Endothelial cell of umbilical vein (primary cell): ENCODE data around the gene SMURF2. TPM values are rescaled to one million over a fixed set of nuclear protein-coding genes. Genes with fewer than 3 reads are reported as not detected.

ENCODE experiments used
- BruUV-seq: library from RNA; stranded (reverse); fragments of 400-500 nt; replicated peaks from 2 replicates; lab custom pipeline; 2021; lab: Mats Ljungman, UMichigan
- CTCF ChIA-PET: fragments of 300-600, 350-600 bp; sonication (Branson Sonifier 250); formaldehyde crosslinking; loops from one replicate; lab custom pipeline; 2021; ENCODE audit warnings: antibody characterized with exemption, inconsistent platforms; lab: Charles Lee
- POLR2A ChIA-PET: fragments of 300-600, 350-600 bp; sonication (Branson Sonifier 250); formaldehyde crosslinking; loops from one replicate; lab custom pipeline; 2021; ENCODE audit warnings: antibody characterized with exemption, inconsistent platforms; lab: Charles Lee
- DNase-seq: peaks from one replicate; pipeline ENCODE4 v3.0.0-alpha.2; 2011; ENCODE audit warnings: low read depth, low spot score
- FAIRE-seq: peaks from 2 replicates; lab custom pipeline; 2011; peaks lifted over from hg19 to GRCh38; lab: Jason Lieb, UNC
- H2AFZ ChIP-seq: 2 replicates; pipeline ENCODE4 v1.6.0; 2012; ENCODE audit warnings: low read depth, low read length, control low read depth, inconsistent platforms
- H3K27ac ChIP-seq: 2 replicates; pipeline ENCODE4 v1.5.1; 2011; ENCODE audit warnings: low read depth, mild to moderate bottlenecking, control low read depth, low read length, moderate library complexity; ENCODE audit not compliant: insufficient read depth
- H3K27me3 ChIP-seq, 2 experiments: 2 replicates each; pipeline versions ENCODE4 v1.6.0 to v1.6.1; 2011; ENCODE audit warnings: low read length in 2 of 2, mixed read lengths in 1 of 2; ENCODE audit not compliant: control insufficient read depth in 2 of 2, insufficient read depth in 2 of 2
- H3K36me3 ChIP-seq, 2 experiments: 2 replicates in 1 of 2; 3 replicates in 1 of 2; pipeline ENCODE4 v1.5.1; 2011; ENCODE audit warnings: low read length in 2 of 2, mild to moderate bottlenecking in 1 of 2, moderate library complexity in 1 of 2; ENCODE audit not compliant: control insufficient read depth in 2 of 2, insufficient read depth in 2 of 2; ENCODE audit errors: extremely low read depth in 1 of 2
- H3K4me1 ChIP-seq: 3 replicates; pipeline ENCODE4 v1.5.1; 2011; ENCODE audit warnings: mild to moderate bottlenecking, low read length; ENCODE audit not compliant: control insufficient read depth, insufficient read depth; ENCODE audit errors: extremely low read depth
- H3K4me2 ChIP-seq: 2 replicates; pipeline ENCODE4 v1.6.1; 2011; ENCODE audit warnings: low read length, control low read depth, mixed read lengths; ENCODE audit not compliant: insufficient read depth
- H3K4me3 ChIP-seq, 3 experiments: fragments of 200-600 bp in 1 of 3; sonication (generic), shearing (Covaris generic) in 1 of 3; replicated peaks in 1 of 3; 2 replicates each; pipeline ENCODE4 v1.5.1; 2011 to 2016; ENCODE audit warnings: control low read depth in 3 of 3, low read length in 3 of 3, mild to moderate bottlenecking in 2 of 3, inconsistent platforms in 1 of 3, low read depth in 1 of 3, moderate library complexity in 1 of 3; ENCODE audit not compliant: insufficient read depth in 1 of 3
- H3K79me2 ChIP-seq: 2 replicates; pipeline ENCODE4 v1.6.0; 2012; ENCODE audit warnings: low read length, inconsistent platforms; ENCODE audit not compliant: control insufficient read depth, insufficient read depth
- H3K9ac ChIP-seq: replicated peaks from 2 replicates; pipeline ENCODE3; 2011; ENCODE audit warnings: low read length, control low read depth; ENCODE audit not compliant: insufficient read depth; ENCODE audit errors: extremely low read depth
- H3K9me1 ChIP-seq: replicated peaks from 3 replicates; pipeline ENCODE4 v1.6.0; 2011; ENCODE audit warnings: mild to moderate bottlenecking, low read length; ENCODE audit not compliant: control insufficient read depth, insufficient read depth; ENCODE audit errors: extremely low read depth
- H3K9me3 ChIP-seq: replicated peaks from 2 replicates; pipeline ENCODE4 v1.5.1; 2012; ENCODE audit warnings: low read length, inconsistent platforms; ENCODE audit not compliant: control insufficient read depth, insufficient read depth
- H4K20me1 ChIP-seq: replicated peaks from 2 replicates; pipeline ENCODE3; 2011; ENCODE audit warnings: mild to moderate bottlenecking, low read length; ENCODE audit not compliant: control insufficient read depth, insufficient read depth; ENCODE audit errors: extremely low read depth
- CTCF ChIP-seq, 2 donors: IDR thresholded peaks; 1 replicate in 1 of 2; 2 replicates in 1 of 2; pipeline ENCODE4 v1.5.1; 2011; ENCODE audit warnings: low read length in 2 of 2, mild to moderate bottlenecking in 2 of 2, moderate library complexity in 2 of 2, control low read depth in 1 of 2, inconsistent platforms in 1 of 2, low read depth in 1 of 2; ENCODE audit not compliant: insufficient read depth in 1 of 2; ENCODE audit errors: extremely low read depth in 1 of 2
- EZH2 ChIP-seq: IDR thresholded peaks from 2 replicates; pipeline ENCODE4 v1.6.1; 2012; ENCODE audit warnings: borderline replicate concordance, low read depth, mild to moderate bottlenecking, moderate library complexity, low read length, inconsistent platforms; ENCODE audit not compliant: severe bottlenecking
- FOS ChIP-seq: IDR thresholded peaks from 2 replicates; pipeline ENCODE4 v1.6.1; 2011; ENCODE audit warnings: mild to moderate bottlenecking, low read length, moderate library complexity, borderline replicate concordance; ENCODE audit not compliant: insufficient read depth
- JUN ChIP-seq: IDR thresholded peaks from 2 replicates; pipeline ENCODE4 v1.6.1; 2011; ENCODE audit warnings: borderline replicate concordance, low read depth; ENCODE audit not compliant: insufficient read length, insufficient read depth
- MAX ChIP-seq: IDR thresholded peaks from 2 replicates; pipeline ENCODE4 v1.6.1; 2011; ENCODE audit not compliant: insufficient read depth, insufficient read length
- MYC ChIP-seq: IDR thresholded peaks from one replicate; pipeline ENCODE4 v1.6.1; 2011; ENCODE audit warnings: mild to moderate bottlenecking, low read depth, low read length
- POLR2A ChIP-seq: IDR thresholded peaks from 2 replicates; pipeline ENCODE4 v1.6.1; 2012; ENCODE audit warnings: low read depth, mild to moderate bottlenecking, control low read depth, low read length
- POLR2AphosphoS5 ChIP-seq: IDR thresholded peaks from 2 replicates; pipeline ENCODE4 v1.6.1; 2012; ENCODE audit warnings: low read depth, mild to moderate bottlenecking, control low read depth, low read length, moderate library complexity; ENCODE audit not compliant: insufficient read depth
- dilution Hi-C: fragments of 300-500 bp; cut with MboI; formaldehyde crosslinking; loops from one replicate; pipeline ENCODE4 v1.15.0; 2019; ENCODE audit warnings: low sequenced_read_pairs; ENCODE audit not compliant: extremely low pct_ligation_motif_present
- intact Hi-C: fragments of 100-400 bp; cut with micrococcal nuclease; formaldehyde crosslinking; loops from one replicate; pipeline ENCODE4 v1.10.0; 2022
- polyA plus RNA-seq, 4 experiments: library from polyadenylated mRNA; depleted of rRNA in 3 of 4; stranded (reverse) in 3 of 4; unstranded in 1 of 4; fragments of >200 nt; gene quantifications; 2 replicates each; pipeline versions ENCODE4 v1.2.1 to v1.2.3, GENCODE V29; 2011 to 2012; ENCODE audit warnings: missing spikeins in 1 of 4
- total RNA-seq: library from RNA; stranded (reverse); gene quantifications from 2 replicates; pipeline ENCODE4 v1.2.3, GENCODE V29; 2021

SMURF2 gene
- total and polyA plus RNA-seq, 2 donors (not counting 3 experiments of a cell fraction or from before 2014, with no cell fraction given): 32.9 to 105 TPM

GRCh38 chr17:64596988-64597387 is 65.1 kb downstream of the SMURF2 start:
- peaks cover 3% of the 10 kb centered on the region for H4K20me1 ChIP-seq
- BruUV-seq: no TSS peak

More at GRCh38 chr17:64596988-64597387, 65.1 kb downstream of the SMURF2 start:
- Histone ChIP-seq H3K4me2 (no peak overlapping the region), H3K9ac (no peak overlapping the region), H3K9me1 (no peaks in the 10 kb centered on the region), H3K4me1 (peaks cover 10% of the 10 kb centered on the region), H3K27me3 (no peaks in the 10 kb centered on the region), H2AFZ (no peak overlapping the region), H3K36me3 (peaks cover 7 to 32% of the 10 kb centered on the region in 2 experiments), H3K9me3 (no peaks in the 10 kb centered on the region), H3K79me2 (peaks cover 98% of the 10 kb centered on the region), H3K27ac (no peak overlapping the region), H3K4me3 (no peak overlapping the region)
- ChIA-PET POLR2A (no interaction called here), CTCF (interaction anchor here (2.2 kb wide), 1 partner anchor 22 kb away, joined by 11 read pairs; no protein-coding TSS in a partner anchor)
- FAIRE-seq (no peak), DNase-seq (no peak)
- TF ChIP-seq POLR2AphosphoS5 (no peak), FOS (no peak), EZH2 (no peak), MYC (no peak), CTCF (IDR thresholded peaks at IDR 0.05; ENCODE audit: extremely low read depth in 1 of 2, insufficient read depth in 1 of 2, low read depth in 1 of 2, low read length in 2 of 2) (no peak), JUN (no peak), POLR2A (no peak), MAX (no peak)
- intact Hi-C loops: no loop called here
- dilution Hi-C loops: no loop called here
